ENCODE data around the gene XPR1.
"Not testable (repeated sequence)": the region's sequence is repeated elsewhere in the genome, so short reads cannot be mapped to it uniquely, and the experiment has no call there.

XPR1 gene

DNA sequence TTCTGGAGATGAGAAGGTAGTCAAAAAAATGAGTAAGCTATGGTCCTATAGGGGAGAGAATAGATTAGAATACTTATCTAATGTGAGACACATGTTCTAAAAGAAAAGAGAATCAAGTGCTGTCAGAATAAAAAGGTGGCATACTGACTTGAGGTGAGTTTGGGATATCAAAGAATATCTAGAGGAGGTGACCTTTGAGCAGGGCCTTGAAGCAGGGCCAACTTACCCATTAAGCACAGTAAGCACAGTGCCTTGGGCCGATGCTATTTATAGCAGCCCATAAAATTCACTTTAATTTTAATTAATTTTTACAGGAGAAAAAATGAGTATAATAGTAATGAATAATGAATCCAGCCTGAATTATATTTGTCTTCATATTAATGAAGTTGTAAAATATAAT lies 92.2 kb downstream of the XPR1 start:
- no peak for DNase-seq

DNA sequence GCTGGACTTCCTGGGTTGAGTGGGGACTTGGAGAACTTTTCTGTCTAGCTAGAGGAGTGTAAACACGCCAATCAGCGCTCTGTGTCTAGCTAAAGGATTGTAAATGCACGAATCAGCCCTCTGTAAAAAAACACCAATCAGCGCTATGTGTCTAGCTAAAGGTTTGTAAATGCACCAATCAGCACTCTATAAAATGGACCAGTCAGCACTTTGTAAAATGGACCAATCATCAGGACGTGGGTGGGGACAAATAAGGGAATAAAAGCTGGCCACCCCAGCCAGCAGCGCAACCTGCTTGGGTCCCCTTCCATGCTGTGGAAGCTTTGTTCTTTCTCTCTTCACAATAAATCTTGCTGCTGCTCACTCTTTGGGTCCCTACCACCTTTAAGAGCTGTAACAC lies 94.2 kb downstream of the XPR1 start:
- not testable (repeated sequence) for DNase-seq

DNA sequence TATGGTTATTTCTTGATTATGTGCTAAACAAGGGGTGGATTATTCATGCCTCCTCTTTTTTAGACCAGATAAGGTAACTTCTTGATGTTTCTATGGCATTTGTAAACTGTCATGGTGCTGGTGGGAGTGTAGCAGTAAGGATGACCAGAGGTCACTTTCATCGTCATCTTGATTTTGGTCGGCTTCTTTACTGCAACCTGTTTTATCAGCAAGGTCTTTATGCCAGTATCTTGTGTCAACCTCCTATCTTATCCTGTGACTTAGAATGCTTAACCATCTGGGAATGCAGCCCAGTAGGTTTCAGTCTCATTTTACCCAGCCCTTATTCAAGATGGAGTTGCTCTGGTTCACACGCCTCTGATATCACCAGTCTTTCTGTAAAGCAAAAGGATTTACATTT lies 95.9 kb downstream of the XPR1 start:
- DNase-seq: not testable (repeated sequence)

DNA sequence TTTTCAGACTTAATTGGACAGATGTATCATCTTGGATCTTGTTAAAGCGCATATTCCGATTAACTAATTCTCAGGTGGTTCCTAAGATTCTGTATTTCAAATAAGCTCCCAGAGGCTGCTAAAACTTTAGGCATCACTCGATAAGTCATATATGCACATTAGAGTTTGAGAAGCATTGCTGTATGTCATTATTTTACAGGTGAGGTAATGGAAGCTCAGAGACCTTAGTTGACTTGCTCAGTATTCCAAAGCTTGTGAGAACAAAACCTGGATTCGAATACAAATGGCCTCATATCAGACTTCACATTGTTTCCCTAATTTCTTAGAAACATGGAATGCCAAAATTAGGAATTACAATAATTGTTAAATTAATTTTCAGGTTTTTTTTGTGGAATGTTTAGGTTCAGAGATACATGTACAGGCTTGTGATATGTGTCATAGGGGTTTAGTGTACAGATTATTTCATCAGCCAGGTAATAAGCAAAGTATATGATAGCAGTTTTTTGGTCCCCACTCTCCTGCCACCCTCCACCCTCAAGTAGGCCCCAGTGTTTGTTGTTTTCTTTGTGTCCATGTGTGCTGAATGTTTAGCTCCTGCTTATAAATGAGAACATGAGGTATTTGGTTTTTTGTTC lies 96.8 kb downstream of the XPR1 start:
- no peak for DNase-seq

DNA sequence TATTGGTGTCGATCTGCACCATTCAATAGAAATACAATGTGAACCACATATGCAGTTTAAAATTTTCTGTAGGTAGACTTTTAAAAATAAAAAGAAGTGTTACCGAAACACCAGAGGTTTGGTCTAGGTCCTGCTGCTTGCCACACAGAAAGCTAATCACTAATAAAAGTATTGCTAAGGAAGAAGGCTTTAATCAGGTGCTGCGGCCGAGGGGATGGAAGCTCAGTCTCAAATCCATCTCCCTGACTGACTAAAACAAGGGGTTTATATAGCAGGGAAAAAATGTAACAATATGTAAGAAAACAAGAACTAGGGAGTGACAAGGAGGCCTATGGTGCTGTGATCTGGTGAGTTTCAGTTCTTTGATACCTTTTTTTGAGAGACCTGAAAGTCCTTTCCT lies 99.3 kb downstream of the XPR1 start:
- DNase-seq: no peak

DNA sequence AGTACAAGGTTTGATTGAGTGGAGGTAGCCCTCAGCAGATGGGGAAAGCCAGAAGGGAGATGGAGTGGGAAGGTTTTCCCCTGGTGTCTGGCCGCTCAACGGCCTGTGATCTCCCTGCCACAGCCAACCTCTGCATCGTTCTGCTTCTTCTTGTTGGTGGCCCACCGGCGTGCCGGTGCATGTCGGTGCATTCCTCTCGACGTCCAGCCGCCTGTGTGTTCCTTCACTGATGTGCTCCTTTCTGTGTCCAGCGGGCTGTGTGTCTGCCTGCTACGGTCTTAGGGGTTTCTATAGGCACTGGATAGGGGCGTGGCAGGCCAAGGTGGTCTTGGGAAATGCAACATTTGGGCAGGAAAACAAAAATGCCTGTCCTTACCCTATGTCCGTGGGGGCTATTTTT lies 101.0 kb downstream of the XPR1 start:
- no peak for DNase-seq

DNA sequence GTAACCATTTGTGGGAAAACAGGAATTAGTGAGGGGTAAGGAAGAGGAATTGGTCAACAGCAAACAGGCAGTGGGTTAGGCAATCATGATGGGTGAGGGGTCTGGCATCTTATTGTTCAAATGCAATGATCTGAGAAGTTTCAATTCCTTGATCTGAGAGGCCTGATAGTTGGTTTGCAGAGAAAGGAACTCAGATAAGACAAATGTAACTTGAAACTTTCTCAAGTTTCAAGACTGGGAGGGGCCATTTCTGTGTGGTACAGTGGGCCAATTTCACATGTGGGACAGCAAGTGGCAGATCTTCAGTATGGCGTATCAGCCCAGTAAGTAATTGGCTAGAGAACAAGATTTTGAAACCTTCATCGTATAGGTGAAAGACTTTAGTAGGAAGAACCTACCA lies 102.5 kb downstream of the XPR1 start:
- no peak for DNase-seq

DNA sequence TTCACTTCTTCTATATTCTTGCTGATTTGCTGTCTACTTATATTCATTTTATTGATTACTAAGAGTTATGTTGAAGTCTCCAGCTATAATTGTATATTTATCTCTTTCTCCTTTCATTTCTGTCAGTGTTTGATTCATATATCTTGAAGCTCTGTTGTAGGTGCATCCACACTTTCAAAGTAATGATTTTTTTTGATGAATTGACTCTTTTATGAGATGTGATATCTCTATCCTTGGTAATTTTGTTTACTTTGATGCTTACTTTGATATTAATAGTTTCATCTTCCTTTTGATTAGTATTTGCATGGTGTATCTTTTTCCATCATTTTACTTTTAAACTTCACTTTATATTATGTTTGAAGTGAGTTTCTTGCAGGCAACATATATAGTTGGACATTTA lies 110.8 kb downstream of the XPR1 start:
- no peak for DNase-seq

DNA sequence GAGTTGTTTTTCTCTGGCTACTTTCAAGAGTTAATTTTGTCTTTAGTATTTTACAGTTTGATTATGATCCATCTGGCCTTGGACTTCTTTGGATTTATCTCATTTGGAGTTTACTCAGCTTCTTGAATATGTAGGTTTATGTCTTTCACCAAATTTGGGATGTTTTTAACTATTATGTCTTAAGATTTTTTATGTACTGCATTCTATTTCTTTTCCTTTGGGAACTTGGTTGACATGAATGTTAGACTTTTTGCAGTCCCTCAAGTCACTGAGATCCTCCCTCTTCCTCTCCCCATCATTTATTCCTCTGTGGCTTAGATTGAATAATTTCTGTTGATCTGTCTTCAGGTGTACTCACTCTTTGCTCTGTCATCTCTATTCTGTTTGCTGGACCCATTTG lies 112.0 kb downstream of the XPR1 start:
- no peak for DNase-seq

DNA sequence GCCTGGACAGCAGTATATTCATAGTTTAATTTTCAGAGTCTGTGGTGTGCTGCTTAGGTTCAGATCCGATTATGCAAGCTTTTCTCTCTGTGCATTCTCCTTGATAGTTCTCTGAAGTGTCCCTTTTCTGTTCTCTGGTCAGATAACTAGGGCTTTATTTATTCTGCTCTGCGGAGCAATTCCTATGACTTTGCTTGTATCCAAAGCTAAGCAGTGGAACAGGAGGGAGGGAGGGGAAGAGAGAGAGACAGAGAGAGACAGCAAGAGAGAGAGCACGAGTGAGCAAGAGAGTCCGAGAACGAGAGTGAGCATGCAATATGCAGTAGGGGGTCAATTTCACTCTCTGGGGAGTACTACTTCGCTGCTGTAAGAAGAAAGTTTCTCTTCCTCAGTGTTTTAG lies 113.3 kb downstream of the XPR1 start:
- no peak for DNase-seq

DNA sequence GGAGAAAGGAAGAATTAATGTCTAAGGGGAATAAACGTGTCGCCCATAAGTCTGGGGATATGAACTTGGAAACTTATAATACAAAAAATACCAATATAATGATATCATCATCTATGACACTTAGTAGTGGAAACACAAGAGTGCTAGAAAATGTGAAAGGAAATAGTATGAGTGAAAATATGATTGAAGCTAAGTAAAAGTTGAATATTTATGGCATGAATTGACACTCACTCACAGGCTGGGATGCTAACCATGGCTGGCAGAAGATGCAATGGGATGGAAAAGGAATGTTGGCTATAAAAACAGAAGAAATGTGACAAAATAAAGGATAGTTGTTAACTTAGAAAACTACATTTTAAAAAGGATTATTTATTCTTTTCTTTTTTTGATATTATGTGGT lies 120.1 kb downstream of the XPR1 start:
- DNase-seq: no peak

DNA sequence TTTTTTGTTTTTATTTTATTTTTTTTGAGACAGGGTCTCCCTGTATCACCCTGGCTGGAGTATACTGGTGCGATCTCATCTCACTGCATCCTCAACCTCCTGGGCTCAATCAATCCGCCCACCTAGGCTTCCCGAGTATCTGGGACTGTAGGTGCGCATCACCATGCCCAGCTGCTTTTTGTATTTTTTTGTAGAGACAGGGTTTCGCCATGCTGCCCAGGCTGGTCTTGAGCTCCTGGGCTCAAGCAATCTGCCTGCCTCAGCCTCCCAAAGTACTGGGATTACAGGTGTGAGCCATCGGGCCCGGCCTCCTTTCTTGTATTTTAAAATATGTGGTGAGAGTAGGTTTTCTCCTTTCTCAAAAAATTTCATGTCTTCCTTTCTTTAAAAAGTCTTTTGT lies 122.6 kb downstream of the XPR1 start:
- no peak for DNase-seq

DNA sequence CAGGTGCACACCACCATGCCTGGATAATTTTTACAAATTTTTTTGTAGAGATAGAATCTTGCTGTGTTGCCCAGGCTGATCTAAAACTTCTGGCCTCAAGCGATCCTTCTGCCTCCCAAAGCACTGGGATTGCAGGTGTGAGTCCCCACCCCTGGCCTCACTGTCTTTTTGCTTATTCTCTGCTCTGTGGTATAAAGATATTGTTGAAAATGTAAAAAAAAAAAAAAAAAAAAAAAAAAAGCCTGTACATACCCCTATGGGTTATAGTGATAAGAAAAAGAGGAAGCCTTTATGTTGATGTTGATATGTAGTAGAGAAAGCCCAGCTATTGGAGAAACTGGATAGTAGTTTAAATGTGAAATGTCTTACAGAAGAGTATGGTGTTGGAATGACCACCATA lies 125.8 kb downstream of the XPR1 start:
- no peak for DNase-seq

DNA sequence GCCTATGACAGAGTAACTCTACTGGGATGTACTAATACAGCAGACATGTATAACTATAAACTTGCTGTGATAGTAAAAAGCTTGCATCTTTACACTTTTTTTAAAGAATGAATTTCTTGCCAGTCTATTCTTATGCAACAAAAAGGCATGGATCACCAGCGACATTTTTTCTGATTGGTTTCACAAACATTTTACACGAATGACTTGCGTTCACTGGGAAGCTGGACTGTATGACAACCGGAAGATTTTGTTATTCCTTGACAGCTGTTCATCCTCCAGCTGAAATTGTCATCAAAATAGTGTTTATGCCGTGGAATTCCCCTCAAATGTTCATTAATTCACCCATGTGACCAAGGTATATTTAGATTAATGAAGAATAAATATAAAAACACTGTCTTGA lies 131.0 kb downstream of the XPR1 start:
- DNase-seq: no peak

DNA sequence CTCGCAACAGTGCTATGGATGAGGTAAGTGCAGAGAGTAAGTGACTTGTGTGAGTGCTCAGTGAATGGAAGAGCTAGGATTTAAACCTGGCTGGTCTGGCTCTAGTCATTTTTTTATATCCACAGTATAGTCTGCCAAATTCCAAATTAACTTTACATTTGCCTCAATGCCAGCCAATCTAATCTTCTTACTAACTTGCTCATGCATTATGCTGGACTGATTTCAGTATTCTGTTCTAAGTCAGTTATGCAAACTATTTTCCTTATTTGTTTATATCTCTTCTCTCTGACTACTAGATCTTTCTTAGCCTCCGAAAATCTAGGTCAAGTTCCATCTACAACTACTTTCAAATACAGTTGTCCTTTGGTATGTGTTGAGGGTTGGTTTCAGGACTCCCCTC lies 133.3 kb downstream of the XPR1 start:
- DNase-seq: no peak

DNA sequence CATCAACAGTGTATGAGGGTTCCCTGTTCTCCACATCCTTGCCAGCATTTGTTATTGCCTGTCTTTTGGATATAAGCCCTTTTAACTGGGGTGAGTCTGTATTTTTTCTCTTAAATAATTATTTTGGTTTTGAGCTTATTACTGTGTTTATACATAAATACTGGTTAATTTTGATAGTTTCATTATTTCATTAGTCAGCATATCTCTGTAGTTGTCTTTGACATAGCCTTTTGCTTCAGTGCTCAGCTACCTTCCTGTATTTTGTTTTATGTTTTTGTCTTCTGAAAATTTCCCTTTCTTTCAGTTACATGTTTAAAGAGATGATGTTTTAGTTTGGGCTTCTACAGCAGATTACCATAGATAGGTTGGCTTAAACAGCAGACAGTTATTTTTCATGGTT lies 138.1 kb downstream of the XPR1 start:
- no peak for DNase-seq

DNA sequence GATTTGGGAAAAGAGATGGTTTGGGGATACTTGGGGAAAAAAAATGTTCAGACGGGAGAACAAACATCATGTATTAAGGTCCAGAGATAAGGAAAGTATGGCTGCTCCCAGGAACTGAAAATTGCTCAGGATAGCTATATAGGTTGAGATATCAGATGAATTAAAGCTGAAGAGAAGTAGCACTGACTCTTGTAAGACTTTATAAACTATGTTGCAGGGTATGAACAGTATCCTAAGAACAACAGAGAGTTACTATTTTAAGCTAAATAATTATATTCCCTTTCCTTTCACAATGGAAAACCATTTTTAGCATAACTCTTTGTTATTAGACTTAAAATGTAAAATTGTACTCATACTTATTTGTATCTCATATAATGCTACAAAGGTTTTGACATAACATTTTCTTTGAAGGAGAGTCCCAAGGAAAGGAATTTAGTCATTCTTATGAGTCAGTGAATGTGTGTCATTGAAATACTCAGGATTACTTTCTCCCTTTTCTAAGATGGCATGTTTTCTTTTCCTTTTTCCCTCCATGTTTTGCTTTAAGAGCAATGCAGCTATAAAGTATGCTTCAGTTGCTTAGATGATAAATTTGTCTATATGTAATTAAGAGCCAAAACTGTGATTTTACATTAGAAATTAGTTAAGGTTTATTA lies 141.5 kb downstream of the XPR1 start:
- no peak for DNase-seq

DNA sequence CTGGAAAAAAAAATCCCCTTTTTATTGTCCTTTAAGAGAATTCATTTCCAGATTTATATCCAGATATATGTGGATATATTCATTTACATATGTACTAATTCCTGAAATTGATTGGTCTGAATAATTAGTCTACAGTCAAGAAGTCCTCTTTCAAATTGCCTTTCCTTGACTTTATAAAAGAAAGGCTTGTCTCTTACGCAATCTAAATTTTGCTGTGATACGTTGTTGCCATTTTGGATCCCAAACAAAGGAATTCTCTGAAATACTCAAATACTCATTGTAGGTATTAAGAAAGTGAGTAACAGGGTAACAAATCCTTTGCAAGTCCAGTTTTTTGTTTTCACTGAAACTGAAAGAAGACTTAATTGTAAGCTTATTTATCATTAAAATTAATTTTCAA lies 144.0 kb downstream of the XPR1 start:
- no peak for DNase-seq

DNA sequence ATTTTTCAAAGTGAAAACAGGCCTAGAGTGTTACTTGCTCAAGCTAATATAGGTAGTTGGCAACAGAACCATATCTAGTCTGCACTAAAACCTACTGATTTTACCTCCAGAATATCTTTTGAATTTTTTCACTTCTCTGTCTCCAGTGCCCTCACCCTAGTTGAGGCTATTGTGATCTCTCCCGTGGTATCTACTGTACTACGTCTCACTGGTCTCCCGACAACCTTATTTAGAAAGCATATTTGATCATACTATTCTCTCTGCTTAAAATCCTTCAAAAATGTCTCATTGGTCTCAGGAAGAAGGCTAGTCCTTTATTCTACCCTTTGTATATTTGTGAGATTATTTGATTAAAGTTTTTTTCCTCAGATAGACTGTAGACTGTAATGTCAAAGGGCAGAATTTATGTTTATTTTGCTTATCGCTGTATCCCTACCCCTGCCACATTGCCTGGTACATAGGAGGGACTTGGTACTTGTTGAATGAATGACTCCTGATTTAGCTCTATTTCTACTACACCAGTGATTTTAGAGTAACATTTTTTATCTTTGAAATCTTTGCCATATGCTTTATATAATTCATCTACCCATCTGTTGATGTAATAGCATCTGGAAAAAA lies 145.4 kb downstream of the XPR1 start:
- no peak for DNase-seq

DNA sequence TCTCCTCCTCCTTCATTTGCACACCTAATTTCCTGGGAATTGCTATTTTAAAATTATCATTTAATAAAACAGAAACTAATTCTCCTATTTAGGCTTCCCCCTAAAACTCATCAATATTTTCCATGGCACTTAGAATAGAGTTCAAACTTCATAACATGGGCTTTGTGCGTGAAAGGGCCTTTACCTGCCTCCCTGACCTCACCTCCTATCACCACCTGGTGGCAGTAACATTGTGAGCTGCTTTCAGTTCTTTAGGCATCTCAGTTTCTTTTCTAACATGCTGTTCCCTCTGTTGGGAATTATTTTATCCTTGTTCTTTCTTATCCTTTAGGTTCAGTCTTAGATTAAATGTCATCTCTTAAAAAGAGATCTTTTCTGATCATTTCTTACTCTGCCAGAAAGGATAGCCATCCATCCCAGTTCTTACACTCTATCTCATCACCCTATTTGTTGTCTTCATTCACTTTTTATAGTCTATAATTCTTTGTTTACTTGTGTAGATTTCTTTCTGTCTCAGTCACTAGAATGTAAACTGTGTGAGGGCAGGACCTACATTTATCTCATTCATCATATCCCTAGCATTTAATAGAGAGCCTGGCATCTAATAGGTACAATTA lies 147.1 kb downstream of the XPR1 start:
- no peak for DNase-seq

DNA sequence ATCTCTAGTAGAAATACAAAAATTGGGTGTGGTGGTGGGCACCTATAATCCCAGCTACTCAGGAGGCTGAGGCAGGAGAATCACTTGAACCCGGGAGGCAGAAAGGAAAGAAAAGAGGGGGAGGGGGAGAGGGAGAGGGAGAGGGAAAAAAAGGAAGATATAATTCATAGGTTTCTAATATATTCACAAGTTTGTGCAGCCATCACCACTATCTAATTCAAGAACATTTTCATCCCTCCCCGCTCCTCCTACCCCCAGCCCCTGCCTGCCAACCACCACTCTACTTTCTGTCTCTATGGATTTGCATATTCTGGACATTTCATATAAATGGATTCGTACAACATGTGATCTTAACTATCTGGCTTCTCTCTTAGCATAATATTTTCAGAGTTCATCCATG lies 147.8 kb downstream of the XPR1 start:
- no peak for DNase-seq

DNA sequence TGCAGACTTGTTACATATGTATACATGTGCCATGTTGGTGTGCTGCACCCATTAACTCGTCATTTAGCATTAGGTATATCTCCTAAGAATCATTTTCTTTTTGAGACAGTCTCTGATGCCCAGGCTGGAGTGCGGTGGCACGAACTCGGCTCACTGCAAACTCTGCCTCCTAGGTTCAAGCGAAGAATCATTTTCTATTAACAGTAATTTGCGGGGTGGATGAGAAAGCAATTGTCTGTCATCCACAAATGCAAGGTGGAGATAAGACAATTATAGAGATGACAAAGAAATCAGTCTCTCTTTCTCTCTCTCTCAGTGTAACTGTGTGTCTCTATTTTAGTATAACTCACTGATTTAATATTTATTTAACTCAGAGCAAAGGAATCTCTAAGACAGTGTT lies 149.9 kb downstream of the XPR1 start:
- no peak for DNase-seq

DNA sequence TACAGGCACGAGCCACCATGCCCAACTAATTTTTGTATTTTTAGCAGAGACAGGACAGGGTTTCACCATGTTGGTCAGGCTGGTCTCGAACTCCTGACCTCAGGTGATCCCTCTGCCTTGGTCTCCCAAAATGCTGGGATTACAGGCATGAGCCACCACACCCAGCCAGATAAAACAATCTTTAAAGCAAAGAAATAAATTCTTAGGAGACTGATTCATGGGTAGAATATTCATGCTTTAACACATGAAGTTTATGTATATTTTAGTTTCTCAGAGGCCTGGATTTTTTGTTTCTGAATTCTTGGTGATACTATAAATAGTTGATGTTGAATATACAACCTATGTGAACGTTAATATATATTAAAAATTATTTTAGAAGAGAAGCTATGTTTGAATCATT lies 153.5 kb downstream of the XPR1 start:
- no peak for DNase-seq

DNA sequence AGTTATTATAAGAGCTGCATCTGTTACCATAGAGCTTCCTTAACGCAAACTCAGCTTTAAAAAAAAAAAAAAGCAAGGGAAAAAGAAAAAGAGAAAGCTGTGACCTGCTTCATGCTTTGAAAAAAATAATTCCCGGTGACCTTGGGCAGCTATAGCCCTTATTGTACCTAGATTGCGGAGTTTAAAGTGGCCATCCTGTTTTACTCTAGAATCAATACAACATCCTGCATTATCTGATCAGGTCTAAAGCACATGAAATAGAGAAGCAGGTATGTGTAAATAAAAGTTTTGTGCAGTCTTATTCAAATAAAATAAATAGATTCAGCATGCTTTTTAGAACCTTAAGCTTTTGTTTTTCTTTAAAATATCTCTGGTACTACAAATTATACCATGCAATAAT lies 154.1 kb downstream of the XPR1 start:
- no peak for DNase-seq
